HS-5 (cell line): ENCODE data around the gene PCBP4.
"Not testable (repeated sequence)": the region's sequence is repeated elsewhere in the genome, so short reads cannot be mapped to it uniquely, and the experiment has no call there.

Experiments
- DNase-seq: peaks from one replicate; pipeline ENCODE4 v3.0.0-alpha.2; 2012; ENCODE audit warnings: low read depth

PCBP4 gene

GRCh38 chr3:51994530-51994929 is 27.3 kb upstream of the PCBP4 start:
- DNase-seq = no peak

GRCh38 chr3:51993657-51994056 is 26.4 kb upstream of the PCBP4 start:
- not testable (repeated sequence) for DNase-seq

GRCh38 chr3:51992017-51992682 is 24.9 kb upstream of the PCBP4 start:
- DNase-seq = no peak

GRCh38 chr3:51990501-51990971 is 23.3 kb upstream of the PCBP4 start:
- not testable (repeated sequence) for DNase-seq

GRCh38 chr3:51988286-51989146 is 21.3 kb upstream of the PCBP4 start:
- no peak for DNase-seq

- DNase-seq = no peak
These were observed 20.3 kb upstream of the PCBP4 start for GRCh38 chr3:51987568-51987967.

- DNase-seq = no peak
These were observed 19.0 kb upstream of the PCBP4 start for GRCh38 chr3:51986010-51986947.

GRCh38 chr3:51985063-51985462 is 17.8 kb upstream of the PCBP4 start:
- DNase-seq = no peak

- DNase-seq = no peak
These were observed 17.0 kb upstream of the PCBP4 start for GRCh38 chr3:51984269-51984647.

- no peak for DNase-seq
These were observed 16.5 kb upstream of the PCBP4 start for GRCh38 chr3:51983578-51984268.

- peak; percentile 67 for DNase-seq
These were observed 15.8 kb upstream of the PCBP4 start, which contains the start of gene ACY1 for GRCh38 chr3:51982838-51983577. Gene ACY1 (plus strand): TSS chr3:51983535. CDS start chr3:51984065, 530 bp downstream.

GRCh38 chr3:51982352-51982837 is 15.1 kb upstream of the PCBP4 start:
- no peak for DNase-seq

- DNase-seq = no peak
These were observed 13.0 kb upstream of the PCBP4 start for GRCh38 chr3:51980253-51980652.

GRCh38 chr3:51978143-51978502 is 10.9 kb upstream of the PCBP4 start:
- DNase-seq = no peak

GRCh38 chr3:51977446-51978142 is 10.3 kb upstream of the PCBP4 start:
- DNase-seq = no peak

- no peak for DNase-seq
These were observed 8.7 kb upstream of the PCBP4 start for GRCh38 chr3:51975852-51976549.

- DNase-seq = no peak
These were observed 8.0 kb upstream of the PCBP4 start, which contains the start of gene ABHD14A for GRCh38 chr3:51974963-51975851. Gene ABHD14A (plus strand): TSS chr3:51975064. CDS start chr3:51975136, 72 bp downstream.

- no peak for DNase-seq
These were observed 7.2 kb upstream of the PCBP4 start for GRCh38 chr3:51974277-51974962.
